WTC11 (cell line): ENCODE results near the gene UGT1A8. TPM values are rescaled to one million over a fixed set of nuclear protein-coding genes. Genes with fewer than 3 reads are reported as not detected.

ENCODE experiments used
- ATAC-seq: fragments of 200-7000 bp; cut with Tn5 transposase; 2 replicates; pipeline ENCODE4 v1.10.0; 2021; ENCODE audit warnings: mild to moderate bottlenecking, moderate library complexity
- CTCF ChIA-PET: fragments of 300-600 bp; sonication (Branson Sonifier 250); formaldehyde crosslinking; loops from one replicate; lab custom pipeline; 2021; ENCODE audit warnings: antibody characterized with exemption; lab: Charles Lee
- POLR2A ChIA-PET: fragments of 350-600 bp; sonication (Branson Sonifier 250); formaldehyde crosslinking; loops from one replicate; lab custom pipeline; 2021; ENCODE audit warnings: antibody characterized with exemption; lab: Charles Lee
- DNase-seq: peaks from one replicate; pipeline ENCODE4 v3.0.0; 2021; ENCODE audit warnings: low spot score
- H3K27ac Mint-ChIP-seq: 2 replicates; pipeline ENCODE4 v1.8.0; 2021; ENCODE audit warnings: mixed read lengths
- H3K27me3 Mint-ChIP-seq: 2 replicates; pipeline ENCODE4 v1.8.0; 2021; ENCODE audit warnings: low read depth, mild to moderate bottlenecking, moderate library complexity, mixed read lengths
- H3K36me3 Mint-ChIP-seq: 2 replicates; pipeline ENCODE4 v1.8.0; 2021; ENCODE audit warnings: mixed read lengths
- H3K4me1 Mint-ChIP-seq: 2 replicates; pipeline ENCODE4 v1.8.0; 2022; ENCODE audit warnings: mixed read lengths
- H3K4me3 Mint-ChIP-seq: 2 replicates; pipeline ENCODE4 v1.8.0; 2021; ENCODE audit warnings: mild to moderate bottlenecking, moderate library complexity, mixed read lengths
- H3K9me3 Mint-ChIP-seq: 2 replicates; pipeline ENCODE4 v1.8.0; 2021; ENCODE audit warnings: mixed read lengths
- ATF2 ChIP-seq: sonication (generic); formaldehyde crosslinking; IDR thresholded peaks from 2 replicates; pipeline ENCODE4 v1.8.1; 2022; ENCODE audit warnings: low read depth, missing genetic modification reagents, borderline replicate concordance
- GABPB1 ChIP-seq: sonication (generic); formaldehyde crosslinking; IDR thresholded peaks from 2 replicates; pipeline ENCODE4 v1.8.1; 2023; ENCODE audit warnings: mild to moderate bottlenecking, missing genetic modification reagents
- HMGA2 ChIP-seq: fragments of 250-450 bp; sonication (Bioruptor Pico); IDR thresholded peaks from 2 replicates; pipeline ENCODE4 v1.4.0; 2021; ENCODE audit warnings: mild to moderate bottlenecking, moderate library complexity
- MAX ChIP-seq: sonication (generic); formaldehyde crosslinking; IDR thresholded peaks from 2 replicates; pipeline ENCODE4 v1.8.0; 2022; ENCODE audit warnings: mild to moderate bottlenecking, missing genetic modification reagents
- MXD4 ChIP-seq: fragments of 250-450 bp; sonication (Bioruptor Pico); IDR thresholded peaks from 2 replicates; pipeline ENCODE4 v1.8.0; 2021; ENCODE audit warnings: mild to moderate bottlenecking, moderate library complexity, borderline replicate concordance
- PRDM15 ChIP-seq: sonication (generic); formaldehyde crosslinking; IDR thresholded peaks from 2 replicates; pipeline ENCODE4 v1.8.0; 2022; ENCODE audit warnings: missing genetic modification reagents
- USF1 ChIP-seq: sonication (generic); formaldehyde crosslinking; IDR thresholded peaks from 2 replicates; pipeline ENCODE4 v1.8.0; 2022; ENCODE audit warnings: mild to moderate bottlenecking, missing genetic modification reagents
- ZNF121 ChIP-seq: sonication (generic); formaldehyde crosslinking; IDR thresholded peaks from 2 replicates; pipeline ENCODE4 v1.8.0; 2023; ENCODE audit warnings: missing genetic modification reagents
- ZNF138 ChIP-seq: sonication (generic); formaldehyde crosslinking; conservative IDR thresholded peaks from 2 replicates; pipeline ENCODE4 v1.8.1; 2022; ENCODE audit warnings: mild to moderate bottlenecking, moderate library complexity, missing genetic modification reagents
- ZNF263 ChIP-seq: sonication (generic); formaldehyde crosslinking; IDR thresholded peaks from 2 replicates; pipeline ENCODE4 v1.8.1; 2022; ENCODE audit warnings: low read depth, mild to moderate bottlenecking, moderate library complexity, missing genetic modification reagents
- ZNF281 ChIP-seq: sonication (generic); formaldehyde crosslinking; IDR thresholded peaks from 2 replicates; pipeline ENCODE4 v1.8.0; 2023; ENCODE audit warnings: mild to moderate bottlenecking, missing genetic modification reagents
- total RNA-seq: library from RNA; stranded (reverse); gene quantifications from 3 replicates; pipeline ENCODE4 v1.2.3, GENCODE V29; 2021

The UGT1A8 gene
- total RNA-seq, 1 experiment from 2014 or later = 0.13 TPM

- no peak for TF ChIP-seq MAX (CRISPR knock-in tag)
- TF ChIP-seq ATF2 (CRISPR knock-in tag) = no peak
- no peak for TF ChIP-seq ZNF281
- TF ChIP-seq PRDM15 (CRISPR knock-in tag) = no peak
- TF ChIP-seq USF1 (CRISPR knock-in tag) = no peak
- no peak for TF ChIP-seq ZNF121 (CRISPR knock-in tag)
- TF ChIP-seq ZNF263 (CRISPR knock-in tag) = no peak
These were observed 137.6 kb downstream of the UGT1A8 start (continued) for GRCh38 chr2:233754872-233755611.

- TF ChIP-seq ZNF138 (no peak), GABPB1 (CRISPR knock-in tag) (peak; percentile 73), HMGA2 (CRISPR knock-in tag) (no peak)
- DNase-seq = no peak
- Mint-ChIP-seq H3K36me3 (peaks cover 10% of the 10 kb centered on the region), H3K27me3 (peaks cover 9% of the 10 kb centered on the region), H3K9me3 (peaks cover 32% of the 10 kb centered on the region), H3K4me1 (no peaks in the 10 kb centered on the region), H3K27ac (no peak overlapping the region), H3K4me3 (no peak overlapping the region)
- ChIA-PET POLR2A (no interaction called here), CTCF (no interaction called here)
- ATAC-seq = no peak
These were observed 139.1 kb downstream of the UGT1A8 start for GRCh38 chr2:233756429-233757081.

- no peak for ATAC-seq
- peaks cover 18% of the 10 kb centered on the region for H3K9me3 Mint-ChIP-seq
- H3K36me3 Mint-ChIP-seq = no peaks in the 10 kb centered on the region
- H3K4me1 Mint-ChIP-seq = no peaks in the 10 kb centered on the region
- H3K27me3 Mint-ChIP-seq = peaks cover 2% of the 10 kb centered on the region
- H3K27ac Mint-ChIP-seq = no peak overlapping the region
- no peak overlapping the region for H3K4me3 Mint-ChIP-seq
- ChIA-PET POLR2A (no interaction called here), CTCF (no interaction called here)
- no peak for DNase-seq
- TF ChIP-seq ZNF263 (CRISPR knock-in tag) (no peak), ATF2 (CRISPR knock-in tag) (no peak), USF1 (CRISPR knock-in tag) (no peak), MXD4 (CRISPR knock-in tag) (no peak), MAX (CRISPR knock-in tag) (no peak)
These were observed 140.7 kb downstream of the UGT1A8 start for GRCh38 chr2:233758141-233758540.
